ENCODE results near the gene DCAKD. TPM values are rescaled to one million over a fixed set of nuclear protein-coding genes. Genes with fewer than 3 reads are reported as not detected.

Gene DCAKD
- total RNA-seq, 1 donor from 2014 or later = 31.4 TPM

DNA sequence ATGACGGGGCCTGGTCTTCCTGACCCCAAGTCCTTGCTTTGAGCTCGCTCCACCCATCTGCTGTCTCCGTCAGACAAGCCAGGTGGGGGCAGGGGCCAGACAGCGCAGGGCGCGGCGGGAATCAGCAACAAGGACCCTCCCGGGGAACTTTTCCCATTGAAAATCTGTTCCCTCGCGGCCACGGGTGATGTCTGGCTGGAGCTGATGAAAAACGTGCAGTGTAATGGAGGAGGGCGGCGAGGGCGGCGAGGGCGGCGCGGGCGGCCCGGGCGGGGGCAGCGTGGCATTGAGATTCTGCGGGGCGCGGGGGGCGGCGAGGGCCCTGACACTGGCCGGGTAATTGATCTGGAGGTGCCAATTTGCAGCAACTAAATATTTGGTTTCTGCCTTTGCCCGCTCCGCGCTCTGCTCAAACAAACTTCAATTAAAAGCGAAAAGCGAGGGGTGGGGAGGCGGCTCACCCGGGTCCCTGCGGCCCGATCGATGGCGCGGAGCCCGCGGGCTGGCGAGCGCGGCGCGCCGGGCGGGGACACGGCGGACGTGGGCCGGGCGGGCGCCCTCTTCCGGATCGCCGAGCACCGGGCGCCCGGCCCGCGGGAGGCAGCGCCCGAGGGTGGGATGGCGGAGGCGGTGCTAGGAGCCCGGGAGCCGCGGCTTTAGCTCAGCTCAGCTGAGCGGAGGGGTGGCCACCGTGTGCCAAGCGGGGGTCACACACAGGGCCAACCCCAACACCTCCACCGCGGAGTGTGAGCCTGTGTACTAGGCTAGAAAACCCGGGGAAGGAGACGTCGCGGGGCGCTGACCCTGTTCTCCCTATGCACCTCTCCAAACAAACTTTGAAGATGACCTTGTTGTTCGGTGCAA is 32.4 kb downstream of the DCAKD start:
- DNase-seq (ENCODE audit: low spot score) = peak; percentile 53
- Histone ChIP-seq H3K4me3 (peak overlapping the region; percentile 59), H3K9ac (no peak overlapping the region), H3K4me2 (peak overlapping the region; percentile 97), H3K36me3 (no peaks in the 10 kb centered on the region), H3K4me1 (peaks cover 20% of the 10 kb centered on the region), H4K20me1 (ENCODE audit: low read depth) (peaks cover 35% of the 10 kb centered on the region), H3K9me3 (ENCODE audit: low read depth) (no peaks in the 10 kb centered on the region), H3K79me2 (ENCODE audit: low read depth) (no peaks in the 10 kb centered on the region), H3K27me3 (peaks cover 51% of the 10 kb centered on the region), H3K27ac (no peak overlapping the region), H2AFZ (replicated peaks) (peak overlapping the region; percentile 63), H3F3A (ENCODE audit: low read depth) (peaks cover 42% of the 10 kb centered on the region)
- H3K4me3 Mint-ChIP-seq = peak overlapping the region; percentile 90
- peaks cover 29% of the 10 kb centered on the region for H3K27me3 Mint-ChIP-seq (ENCODE audit: insufficient read depth, low read depth)
- peaks cover 36% of the 10 kb centered on the region for H3K4me1 Mint-ChIP-seq
- H3K36me3 Mint-ChIP-seq = peaks cover 5% of the 10 kb centered on the region
- peak; percentile 49 for TF ChIP-seq EZH2phosphoT487 (IDR thresholded peaks at IDR 0.05)
- TF ChIP-seq, protein P1, sequence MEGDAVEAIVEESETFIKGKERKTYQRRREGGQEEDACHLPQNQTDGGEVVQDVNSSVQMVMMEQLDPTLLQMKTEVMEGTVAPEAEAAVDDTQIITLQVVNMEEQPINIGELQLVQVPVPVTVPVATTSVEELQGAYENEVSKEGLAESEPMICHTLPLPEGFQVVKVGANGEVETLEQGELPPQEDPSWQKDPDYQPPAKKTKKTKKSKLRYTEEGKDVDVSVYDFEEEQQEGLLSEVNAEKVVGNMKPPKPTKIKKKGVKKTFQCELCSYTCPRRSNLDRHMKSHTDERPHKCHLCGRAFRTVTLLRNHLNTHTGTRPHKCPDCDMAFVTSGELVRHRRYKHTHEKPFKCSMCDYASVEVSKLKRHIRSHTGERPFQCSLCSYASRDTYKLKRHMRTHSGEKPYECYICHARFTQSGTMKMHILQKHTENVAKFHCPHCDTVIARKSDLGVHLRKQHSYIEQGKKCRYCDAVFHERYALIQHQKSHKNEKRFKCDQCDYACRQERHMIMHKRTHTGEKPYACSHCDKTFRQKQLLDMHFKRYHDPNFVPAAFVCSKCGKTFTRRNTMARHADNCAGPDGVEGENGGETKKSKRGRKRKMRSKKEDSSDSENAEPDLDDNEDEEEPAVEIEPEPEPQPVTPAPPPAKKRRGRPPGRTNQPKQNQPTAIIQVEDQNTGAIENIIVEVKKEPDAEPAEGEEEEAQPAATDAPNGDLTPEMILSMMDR (IDR thresholded peaks at IDR 0.05) = peak; percentile 41
- TF ChIP-seq EZH2 (IDR thresholded peaks at IDR 0.05) = peak; percentile 73
- no peak overlapping the region for H3K27ac Mint-ChIP-seq
- no peaks in the 10 kb centered on the region for H3K9me3 Mint-ChIP-seq

DNA sequence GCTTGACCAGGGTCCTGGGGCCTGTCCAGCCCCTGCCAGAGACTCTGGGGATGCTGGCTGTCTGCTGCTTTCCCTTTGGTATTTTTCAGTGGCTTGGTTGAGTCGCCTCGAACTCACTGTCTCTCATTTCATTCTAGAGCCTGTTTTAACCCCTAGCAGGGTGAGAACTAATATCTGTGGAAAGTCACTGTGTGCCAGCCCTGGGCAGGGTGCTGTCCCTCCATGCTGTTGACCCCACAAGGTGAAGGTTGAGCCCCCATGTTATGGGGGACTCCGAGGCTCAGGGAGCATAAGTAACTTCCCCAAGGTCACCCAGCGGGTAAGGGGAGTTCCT is 33.0 kb downstream of the DCAKD start:
- Histone ChIP-seq H3K9me3 (ENCODE audit: low read depth) (no peaks in the 10 kb centered on the region), H3K79me2 (ENCODE audit: low read depth) (no peaks in the 10 kb centered on the region), H3K4me1 (peaks cover 22% of the 10 kb centered on the region), H3F3A (ENCODE audit: low read depth) (peaks cover 47% of the 10 kb centered on the region), H3K4me2 (peak overlapping the region; percentile 97), H3K4me3 (peak overlapping the region; percentile 59), H4K20me1 (ENCODE audit: low read depth) (peaks cover 35% of the 10 kb centered on the region), H3K36me3 (no peaks in the 10 kb centered on the region), H3K9ac (no peak overlapping the region), H3K27ac (no peak overlapping the region), H2AFZ (replicated peaks) (peak overlapping the region; percentile 63), H3K27me3 (peaks cover 51% of the 10 kb centered on the region)
- TF ChIP-seq, protein P1 (IDR thresholded peaks at IDR 0.05) = no peak
- TF ChIP-seq EZH2phosphoT487 (IDR thresholded peaks at IDR 0.05) (no peak), EZH2 (IDR thresholded peaks at IDR 0.05) (no peak)
- no peak overlapping the region for H3K27ac Mint-ChIP-seq
- H3K4me1 Mint-ChIP-seq = peaks cover 39% of the 10 kb centered on the region
- no peak for DNase-seq (ENCODE audit: low spot score)
- H3K27me3 Mint-ChIP-seq (ENCODE audit: insufficient read depth, low read depth) = peaks cover 29% of the 10 kb centered on the region
- H3K4me3 Mint-ChIP-seq = peak overlapping the region; percentile 90
- no peaks in the 10 kb centered on the region for H3K9me3 Mint-ChIP-seq
- H3K36me3 Mint-ChIP-seq = peaks cover 2% of the 10 kb centered on the region

DNA sequence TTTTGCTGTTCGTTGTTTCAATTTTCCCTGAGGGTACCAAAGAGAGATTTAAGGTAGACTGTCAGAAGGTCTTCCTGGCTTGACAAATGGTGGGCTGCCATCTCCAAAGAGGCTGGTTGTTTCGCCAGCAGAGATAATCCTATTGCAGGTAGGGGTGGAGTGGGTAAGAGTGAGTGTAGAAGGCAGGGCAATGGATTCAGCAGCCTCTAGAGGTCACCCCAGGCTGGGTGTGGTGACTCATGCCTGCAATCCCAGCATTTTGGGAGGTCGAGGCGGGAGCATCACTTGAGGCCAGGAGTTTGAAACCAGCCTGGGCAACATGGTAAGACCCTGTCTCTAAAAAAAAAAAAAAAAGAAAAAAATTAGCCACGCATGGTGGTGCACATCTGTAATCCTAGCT is 34.6 kb downstream of the DCAKD start:
- Mint-ChIP-seq H3K4me3 (no peak overlapping the region), H3K4me1 (peaks cover 44% of the 10 kb centered on the region), H3K27ac (no peak overlapping the region), H3K9me3 (no peaks in the 10 kb centered on the region), H3K36me3 (peaks cover 2% of the 10 kb centered on the region), H3K27me3 (ENCODE audit: insufficient read depth, low read depth) (peaks cover 25% of the 10 kb centered on the region)
- peaks cover 48% of the 10 kb centered on the region for H3K27me3 ChIP-seq
- H3F3A ChIP-seq (ENCODE audit: low read depth) = peaks cover 37% of the 10 kb centered on the region
- TF ChIP-seq EZH2 (IDR thresholded peaks at IDR 0.05) = no peak
- TF ChIP-seq, protein P1 (IDR thresholded peaks at IDR 0.05) = peak; percentile 42
- TF ChIP-seq EZH2phosphoT487 (IDR thresholded peaks at IDR 0.05) = no peak
- H3K9ac ChIP-seq = no peak overlapping the region
- peak; percentile 41 for DNase-seq (ENCODE audit: low spot score)
- no peaks in the 10 kb centered on the region for H3K79me2 ChIP-seq (ENCODE audit: low read depth)
- H4K20me1 ChIP-seq (ENCODE audit: low read depth) = peaks cover 24% of the 10 kb centered on the region
- H3K4me2 ChIP-seq = no peak overlapping the region
- no peak overlapping the region for H3K27ac ChIP-seq
- peaks cover 27% of the 10 kb centered on the region for H3K4me1 ChIP-seq
- no peaks in the 10 kb centered on the region for H3K9me3 ChIP-seq (ENCODE audit: low read depth)
- H2AFZ ChIP-seq (replicated peaks) = no peak overlapping the region
- H3K36me3 ChIP-seq = no peaks in the 10 kb centered on the region
- H3K4me3 ChIP-seq = no peak overlapping the region
